ENCODE measurements around the gene ANTXR2. TPM values are rescaled to one million over a fixed set of nuclear protein-coding genes. Genes with fewer than 3 reads are reported as not detected.

The ANTXR2 gene
- total and polyA plus RNA-seq, 2 of the 8 experiments (the other 6 are each of a cell fraction or from before 2014, with no cell fraction given), result 1.1 to 7.5 TPM

DNA sequence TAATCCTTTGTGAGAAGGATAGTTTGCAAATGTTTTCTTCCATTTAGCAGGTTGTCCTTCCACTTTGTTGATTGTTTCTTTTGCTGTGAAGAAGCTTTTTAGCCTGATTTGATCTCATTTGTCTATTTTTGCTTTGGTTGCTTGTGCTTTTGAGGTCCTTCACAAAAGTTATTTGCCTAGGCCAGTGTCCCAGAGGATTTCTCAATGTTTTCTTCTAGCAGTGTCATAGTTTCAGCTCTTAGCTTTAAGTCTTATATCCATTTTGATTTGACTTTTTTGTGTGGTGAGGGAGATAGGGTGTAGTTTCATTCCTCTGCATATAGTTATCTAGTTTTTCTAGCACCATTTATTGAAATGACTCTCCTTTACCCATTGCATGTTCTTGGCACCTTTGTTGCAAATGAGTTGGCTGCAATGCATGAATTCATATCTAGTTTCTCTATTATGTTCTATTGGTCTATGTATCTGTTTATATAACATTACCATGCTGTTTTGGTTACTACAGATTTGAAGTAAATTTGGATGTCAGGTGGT, 41.8 kb upstream of the ANTXR2 start:
- Histone ChIP-seq H3K14ac (ENCODE audit: insufficient read length) (no peak overlapping the region), H4K5ac (ENCODE audit: insufficient read length, low read depth, low read length) (no peak overlapping the region), H4K91ac (replicated peaks; ENCODE audit: insufficient read length, low read length) (no peak overlapping the region), H4K20me1 (replicated peaks in 1 of 2; ENCODE audit: control insufficient read depth in 1 of 2, insufficient read depth in 2 of 2, low read length in 2 of 2) (no peaks in the 10 kb centered on the region), H3K4me2 (ENCODE audit: insufficient read depth in 1 of 2, low read depth in 2 of 2, low read length in 2 of 2) (no peak overlapping the region), H2BK120ac (replicated peaks; ENCODE audit: low read depth, low read length) (no peak overlapping the region), H3K4ac (replicated peaks; ENCODE audit: insufficient read length, low read depth, low read length) (no peak overlapping the region), H3K27me3 (replicated peaks in 1 of 4; ENCODE audit: control insufficient read depth in 3 of 4, extremely low read depth in 1 of 4, insufficient read depth in 3 of 4, low read length in 3 of 4) (no peaks in the 10 kb centered on the region), H3K4me1 (replicated peaks in 1 of 4; ENCODE audit: control insufficient read depth in 3 of 4, insufficient read depth in 4 of 4, low read length in 3 of 4) (no peaks in the 10 kb centered on the region), H3K4me3 (ENCODE audit: extremely low read depth in 1 of 4, insufficient read depth in 2 of 4, low read depth in 3 of 4, low read length in 4 of 4) (no peak overlapping the region), H3K9me3 (ENCODE audit: insufficient read depth in 2 of 2, low read depth in 1 of 2, low read length in 1 of 2) (no peaks in the 10 kb centered on the region), H3K9ac (replicated peaks in 1 of 4; ENCODE audit: extremely low read depth in 1 of 4, low read depth in 3 of 4, low read length in 3 of 4) (no peak overlapping the region), H2BK15ac (ENCODE audit: low read length) (no peak overlapping the region), H2BK5ac (ENCODE audit: low read depth, low read length) (no peak overlapping the region), H3K36me3 (ENCODE audit: control insufficient read depth in 2 of 4, insufficient read depth in 4 of 4, low read length in 3 of 4) (no peaks in the 10 kb centered on the region), H4K8ac (ENCODE audit: extremely low read depth, insufficient read depth, low read length) (no peak overlapping the region), H2BK20ac (ENCODE audit: low read length) (no peak overlapping the region), H3K79me1 (ENCODE audit: low read depth, low read length) (no peaks in the 10 kb centered on the region), H2BK12ac (ENCODE audit: low read depth, low read length) (no peak overlapping the region), H3K18ac (ENCODE audit: extremely low read depth, low read length) (no peak overlapping the region), H3K23me2 (ENCODE audit: low read depth, low read length) (no peaks in the 10 kb centered on the region), H3K56ac (replicated peaks; ENCODE audit: insufficient read length, low read depth, low read length) (no peak overlapping the region), H3K27ac (ENCODE audit: low read depth, low read length) (no peak overlapping the region), H3K23ac (ENCODE audit: insufficient read length) (no peak overlapping the region), H2AFZ (ENCODE audit: low read length) (no peak overlapping the region), H2AK5ac (ENCODE audit: low read depth, low read length) (no peak overlapping the region), H3K79me2 (ENCODE audit: control insufficient read depth in 1 of 2, insufficient read depth in 2 of 2, low read length in 2 of 2) (no peaks in the 10 kb centered on the region)
- CTCF ChIA-PET (ENCODE audit: partially characterized antibody), result interaction anchor here (4.1 kb wide), 1 partner anchor 11 kb away, joined by 13 read pairs; no protein-coding TSS in a partner anchor
- FAIRE-seq (no peak), DNase-seq (ENCODE audit: low read depth in 1 of 2, low spot score in 2 of 2) (no peak)
- POLR2A ChIA-PET (ENCODE audit: partially characterized antibody), result no interaction called here
- no peak for TF ChIP-seq NRF1 (IDR thresholded peaks at IDR 0.05; ENCODE audit: low read depth, low read length)
- no peak for TF ChIP-seq CBX5 (IDR thresholded peaks at IDR 0.05; ENCODE audit: low read depth, low read length)
- TF ChIP-seq ATF3 (IDR thresholded peaks at IDR 0.05; ENCODE audit: insufficient read depth, low read depth, low read length), result no peak
- TF ChIP-seq JUN (IDR thresholded peaks at IDR 0.05; ENCODE audit: low read depth, low read length), result no peak
- TF ChIP-seq POLR2AphosphoS5 (IDR thresholded peaks at IDR 0.05; ENCODE audit: low read depth, low read length), result no peak
- no peak for TF ChIP-seq RAD21 (IDR thresholded peaks at IDR 0.05 in 1 of 2, conservative IDR thresholded peaks at IDR 0.05 in 1 of 2; ENCODE audit: low read depth in 2 of 2, low read length in 2 of 2)

Measured in H1 (cell line).